ENCODE measurements around the gene FGF23.

- no peak for TF ChIP-seq POLR2A (IDR thresholded peaks at IDR 0.05)
- TF ChIP-seq CTCF (IDR thresholded peaks at IDR 0.05), result no peak
Measured at GRCh38 chr12:4387607-4388006, 8.1 kb upstream of the FGF23 start.
